ENCODE measurements around the gene GSN. TPM values are rescaled to one million over a fixed set of nuclear protein-coding genes. Genes with fewer than 3 reads are reported as not detected.

GSN gene
- total and polyA plus RNA-seq, 10 of the 15 experiments (the other 5 are each of a cell fraction or from before 2014, with no cell fraction given), result 0.66 to 9.2 (median 6.2) TPM

DNA sequence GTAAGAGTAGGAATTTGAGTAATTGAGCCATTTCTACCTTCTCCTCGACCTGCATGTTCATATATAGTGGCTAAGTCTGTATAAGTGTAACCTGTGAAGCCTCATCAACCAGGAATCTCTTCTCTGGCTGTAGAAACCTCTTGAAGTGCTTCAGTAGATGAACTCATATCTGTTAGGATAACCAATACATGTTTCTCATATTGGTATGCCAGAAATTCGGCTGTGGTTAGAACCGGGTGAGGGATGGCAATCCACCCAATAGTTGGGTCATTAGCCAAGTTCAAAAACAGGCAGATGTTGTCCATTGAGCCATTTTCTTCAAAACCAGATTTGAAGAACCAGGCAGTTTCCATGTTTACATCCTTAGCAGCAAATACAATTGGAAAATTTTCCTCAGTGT lies 28.9 kb upstream of the GSN start:
- ChIA-PET RAD21 (ENCODE audit: unreplicated experiment) (no interaction called here), CTCF (interaction anchor here (1.5 kb wide), 1 partner anchor 15 kb away, joined by 3 read pairs; no protein-coding TSS in a partner anchor), SMC1A (ENCODE audit: uncharacterized antibody, unreplicated experiment) (no interaction called here), POLR2A (no interaction called here)
- Histone ChIP-seq H3K36me3 (ENCODE audit: control insufficient read depth in 2 of 2, insufficient read depth in 2 of 2, low read length in 1 of 2) (no peaks in the 10 kb centered on the region), H3K4me2 (ENCODE audit: control insufficient read depth, insufficient read depth) (no peak overlapping the region), H3K9ac (ENCODE audit: control insufficient read depth, insufficient read depth, low read length) (no peak overlapping the region), H3K27me3 (replicated peaks in 1 of 2; ENCODE audit: control insufficient read depth in 2 of 2, insufficient read depth in 2 of 2, low read length in 1 of 2) (no peaks in the 10 kb centered on the region), H3K79me2 (ENCODE audit: control insufficient read depth, insufficient read depth, low read length) (no peaks in the 10 kb centered on the region), H3K9me3 (replicated peaks; ENCODE audit: control insufficient read depth, insufficient read depth, low read length) (no peaks in the 10 kb centered on the region; the same call in 1 of the 3 replicates), H2AFZ (ENCODE audit: control insufficient read depth, low read depth, low read length) (no peak overlapping the region), H4K20me1 (ENCODE audit: control insufficient read depth, insufficient read depth) (no peaks in the 10 kb centered on the region), H3K4me1 (ENCODE audit: control insufficient read depth, insufficient read depth, low read length) (no peaks in the 10 kb centered on the region), H3K27ac (ENCODE audit: control insufficient read depth, insufficient read depth) (no peak overlapping the region), H3K4me3 (no peak overlapping the region)
- ATAC-seq (no peak), DNase-seq (ENCODE audit: low read depth, low spot score) (no peak), FAIRE-seq (no peak)
- in situ Hi-C loops (cut with MboI), result no loop called here
- intact Hi-C loops (cut with micrococcal nuclease; ENCODE audit: unreplicated experiment), result no loop called here
- 67% methylated on average over 3 of the region's 3 CpGs for WGBS (ENCODE audit: insufficient coverage, insufficient replicate concordance, low lambda C conversion rate, missing lambda C conversion rate)
- BruUV-seq (replicated peaks), result no TSS peak
- TF ChIP-seq KDM1A (IDR thresholded peaks at IDR 0.05; ENCODE audit: borderline replicate concordance), result no peak
- no peak for TF ChIP-seq SIX5 (IDR thresholded peaks at IDR 0.05; ENCODE audit: low read depth, low read length, severe bottlenecking)
- TF ChIP-seq RELA (IDR thresholded peaks at IDR 0.05; ENCODE audit: borderline replicate concordance, partially characterized antibody), result no peak
- no peak for TF ChIP-seq YBX1 (IDR thresholded peaks at IDR 0.05)
- TF ChIP-seq NFIC (IDR thresholded peaks at IDR 0.05; ENCODE audit: low read depth, low read length), result no peak
- TF ChIP-seq, protein P1, sequence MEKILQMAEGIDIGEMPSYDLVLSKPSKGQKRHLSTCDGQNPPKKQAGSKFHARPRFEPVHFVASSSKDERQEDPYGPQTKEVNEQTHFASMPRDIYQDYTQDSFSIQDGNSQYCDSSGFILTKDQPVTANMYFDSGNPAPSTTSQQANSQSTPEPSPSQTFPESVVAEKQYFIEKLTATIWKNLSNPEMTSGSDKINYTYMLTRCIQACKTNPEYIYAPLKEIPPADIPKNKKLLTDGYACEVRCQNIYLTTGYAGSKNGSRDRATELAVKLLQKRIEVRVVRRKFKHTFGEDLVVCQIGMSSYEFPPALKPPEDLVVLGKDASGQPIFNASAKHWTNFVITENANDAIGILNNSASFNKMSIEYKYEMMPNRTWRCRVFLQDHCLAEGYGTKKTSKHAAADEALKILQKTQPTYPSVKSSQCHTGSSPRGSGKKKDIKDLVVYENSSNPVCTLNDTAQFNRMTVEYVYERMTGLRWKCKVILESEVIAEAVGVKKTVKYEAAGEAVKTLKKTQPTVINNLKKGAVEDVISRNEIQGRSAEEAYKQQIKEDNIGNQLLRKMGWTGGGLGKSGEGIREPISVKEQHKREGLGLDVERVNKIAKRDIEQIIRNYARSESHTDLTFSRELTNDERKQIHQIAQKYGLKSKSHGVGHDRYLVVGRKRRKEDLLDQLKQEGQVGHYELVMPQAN (conservative IDR thresholded peaks at IDR 0.05), result no peak
- no peak for TF ChIP-seq ATF7 (IDR thresholded peaks at IDR 0.05; ENCODE audit: low read depth)
- TF ChIP-seq MYB (IDR thresholded peaks at IDR 0.05; ENCODE audit: borderline replicate concordance, low read depth, low read length), result no peak
- TF ChIP-seq ZNF24 (IDR thresholded peaks at IDR 0.05), result no peak
- no peak for TF ChIP-seq CBX5 (IDR thresholded peaks at IDR 0.05; ENCODE audit: low read depth)
- TF ChIP-seq RFX5 (IDR thresholded peaks at IDR 0.05; ENCODE audit: low read depth, low read length), result no peak
- no peak for TF ChIP-seq NBN (IDR thresholded peaks at IDR 0.05)
- TF ChIP-seq ZSCAN29 (IDR thresholded peaks at IDR 0.05), result no peak
- TF ChIP-seq, protein P2, sequence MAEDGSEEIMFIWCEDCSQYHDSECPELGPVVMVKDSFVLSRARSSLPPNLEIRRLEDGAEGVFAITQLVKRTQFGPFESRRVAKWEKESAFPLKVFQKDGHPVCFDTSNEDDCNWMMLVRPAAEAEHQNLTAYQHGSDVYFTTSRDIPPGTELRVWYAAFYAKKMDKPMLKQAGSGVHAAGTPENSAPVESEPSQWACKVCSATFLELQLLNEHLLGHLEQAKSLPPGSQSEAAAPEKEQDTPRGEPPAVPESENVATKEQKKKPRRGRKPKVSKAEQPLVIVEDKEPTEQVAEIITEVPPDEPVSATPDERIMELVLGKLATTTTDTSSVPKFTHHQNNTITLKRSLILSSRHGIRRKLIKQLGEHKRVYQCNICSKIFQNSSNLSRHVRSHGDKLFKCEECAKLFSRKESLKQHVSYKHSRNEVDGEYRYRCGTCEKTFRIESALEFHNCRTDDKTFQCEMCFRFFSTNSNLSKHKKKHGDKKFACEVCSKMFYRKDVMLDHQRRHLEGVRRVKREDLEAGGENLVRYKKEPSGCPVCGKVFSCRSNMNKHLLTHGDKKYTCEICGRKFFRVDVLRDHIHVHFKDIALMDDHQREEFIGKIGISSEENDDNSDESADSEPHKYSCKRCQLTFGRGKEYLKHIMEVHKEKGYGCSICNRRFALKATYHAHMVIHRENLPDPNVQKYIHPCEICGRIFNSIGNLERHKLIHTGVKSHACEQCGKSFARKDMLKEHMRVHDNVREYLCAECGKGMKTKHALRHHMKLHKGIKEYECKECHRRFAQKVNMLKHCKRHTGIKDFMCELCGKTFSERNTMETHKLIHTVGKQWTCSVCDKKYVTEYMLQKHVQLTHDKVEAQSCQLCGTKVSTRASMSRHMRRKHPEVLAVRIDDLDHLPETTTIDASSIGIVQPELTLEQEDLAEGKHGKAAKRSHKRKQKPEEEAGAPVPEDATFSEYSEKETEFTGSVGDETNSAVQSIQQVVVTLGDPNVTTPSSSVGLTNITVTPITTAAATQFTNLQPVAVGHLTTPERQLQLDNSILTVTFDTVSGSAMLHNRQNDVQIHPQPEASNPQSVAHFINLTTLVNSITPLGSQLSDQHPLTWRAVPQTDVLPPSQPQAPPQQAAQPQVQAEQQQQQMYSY (CRISPR knock-in tag; IDR thresholded peaks at IDR 0.05), result no peak
- no peak for TF ChIP-seq BMI1 (IDR thresholded peaks at IDR 0.05; ENCODE audit: borderline replicate concordance)
- no peak for TF ChIP-seq SMAD1 (IDR thresholded peaks at IDR 0.05; ENCODE audit: low read depth, partially characterized antibody)
- TF ChIP-seq RAD51 (IDR thresholded peaks at IDR 0.05), result no peak
- TF ChIP-seq STAT3 (IDR thresholded peaks at IDR 0.05; ENCODE audit: low read depth, low read length), result no peak
